Measurements from ENCODE around the gene TTC28. TPM values are rescaled to one million over a fixed set of nuclear protein-coding genes. Genes with fewer than 3 reads are reported as not detected.

The TTC28 gene
- total RNA-seq, 1 experiment from 2014 or later, result 0.12 TPM

DNA sequence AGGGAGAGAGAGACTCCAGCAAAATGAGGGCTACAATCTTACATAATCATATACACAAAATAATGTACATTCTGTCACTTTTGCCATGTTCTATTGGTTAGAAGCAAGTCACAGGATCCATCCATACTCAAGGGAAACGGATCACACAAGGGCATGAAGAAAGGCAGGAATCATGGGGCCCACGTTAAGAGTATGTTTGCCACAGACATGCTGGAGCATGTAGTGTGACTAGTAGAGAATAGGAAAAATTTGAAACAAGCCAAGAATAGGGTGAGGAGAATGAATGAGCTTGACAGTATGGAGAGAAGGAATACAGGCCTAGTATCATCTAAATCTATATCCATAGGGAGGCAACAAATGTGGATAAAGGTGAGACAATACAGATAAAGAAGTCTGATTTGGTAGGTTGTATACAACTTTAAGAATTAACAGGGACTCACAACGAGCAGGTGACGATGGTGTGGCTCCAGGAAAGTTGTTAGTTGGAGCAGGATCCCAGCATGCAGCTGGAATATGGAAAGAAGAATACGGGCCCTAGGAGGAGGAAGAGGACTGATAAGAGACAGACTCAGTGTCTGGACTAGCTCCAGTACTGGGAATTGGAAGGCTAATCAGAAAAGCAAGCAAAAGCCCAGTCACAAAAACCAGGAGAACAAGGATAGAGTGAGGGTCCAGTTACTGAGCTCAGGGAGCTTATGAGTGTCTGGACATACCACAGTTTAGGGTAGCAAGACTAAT, 458.8 kb downstream of the TTC28 start:
- H3K9ac ChIP-seq (ENCODE audit: low read length), result no peak overlapping the region
- TF ChIP-seq SP1 (IDR thresholded peaks at IDR 0.05; ENCODE audit: low read depth) (no peak), ZNF274 (IDR thresholded peaks at IDR 0.05; ENCODE audit: low read depth, low read length) (no peak), RAD21 (IDR thresholded peaks at IDR 0.05; ENCODE audit: low read depth) (no peak), ZFX (IDR thresholded peaks at IDR 0.05) (no peak), SRF (IDR thresholded peaks at IDR 0.05; ENCODE audit: low read depth) (no peak), EZH2 (IDR thresholded peaks at IDR 0.05) (no peak), JUND (IDR thresholded peaks at IDR 0.05) (no peak), POLR2AphosphoS5 (IDR thresholded peaks at IDR 0.05; ENCODE audit: low read depth, low read length) (no peak), FOSL1 (IDR thresholded peaks at IDR 0.05; ENCODE audit: low read depth) (no peak), TCF7L2 (IDR thresholded peaks at IDR 0.05; ENCODE audit: borderline replicate concordance, extremely low read depth, insufficient read depth, insufficient read length) (no peak), ELF1 (IDR thresholded peaks at IDR 0.05; ENCODE audit: borderline replicate concordance, low read depth) (no peak), CEBPB (IDR thresholded peaks at IDR 0.05; ENCODE audit: low read depth) (no peak), SIN3A (IDR thresholded peaks at IDR 0.05; ENCODE audit: low read depth) (no peak), CBX3 (IDR thresholded peaks at IDR 0.05; ENCODE audit: low read depth) (no peak), POLR2A (IDR thresholded peaks at IDR 0.05; ENCODE audit: borderline replicate concordance, extremely low read depth, insufficient read depth, insufficient read length) (no peak), EGR1 (IDR thresholded peaks at IDR 0.05; ENCODE audit: low read depth) (no peak)
- TF ChIP-seq, protein P1, sequence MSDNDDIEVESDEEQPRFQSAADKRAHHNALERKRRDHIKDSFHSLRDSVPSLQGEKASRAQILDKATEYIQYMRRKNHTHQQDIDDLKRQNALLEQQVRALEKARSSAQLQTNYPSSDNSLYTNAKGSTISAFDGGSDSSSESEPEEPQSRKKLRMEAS (IDR thresholded peaks at IDR 0.05), result no peak
- TF ChIP-seq, protein P2, sequence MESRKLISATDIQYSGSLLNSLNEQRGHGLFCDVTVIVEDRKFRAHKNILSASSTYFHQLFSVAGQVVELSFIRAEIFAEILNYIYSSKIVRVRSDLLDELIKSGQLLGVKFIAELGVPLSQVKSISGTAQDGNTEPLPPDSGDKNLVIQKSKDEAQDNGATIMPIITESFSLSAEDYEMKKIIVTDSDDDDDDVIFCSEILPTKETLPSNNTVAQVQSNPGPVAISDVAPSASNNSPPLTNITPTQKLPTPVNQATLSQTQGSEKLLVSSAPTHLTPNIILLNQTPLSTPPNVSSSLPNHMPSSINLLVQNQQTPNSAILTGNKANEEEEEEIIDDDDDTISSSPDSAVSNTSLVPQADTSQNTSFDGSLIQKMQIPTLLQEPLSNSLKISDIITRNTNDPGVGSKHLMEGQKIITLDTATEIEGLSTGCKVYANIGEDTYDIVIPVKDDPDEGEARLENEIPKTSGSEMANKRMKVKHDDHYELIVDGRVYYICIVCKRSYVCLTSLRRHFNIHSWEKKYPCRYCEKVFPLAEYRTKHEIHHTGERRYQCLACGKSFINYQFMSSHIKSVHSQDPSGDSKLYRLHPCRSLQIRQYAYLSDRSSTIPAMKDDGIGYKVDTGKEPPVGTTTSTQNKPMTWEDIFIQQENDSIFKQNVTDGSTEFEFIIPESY (IDR thresholded peaks at IDR 0.05; ENCODE audit: extremely low read depth, insufficient replicate concordance, low read length), result no peak
- TF ChIP-seq, protein P3, sequence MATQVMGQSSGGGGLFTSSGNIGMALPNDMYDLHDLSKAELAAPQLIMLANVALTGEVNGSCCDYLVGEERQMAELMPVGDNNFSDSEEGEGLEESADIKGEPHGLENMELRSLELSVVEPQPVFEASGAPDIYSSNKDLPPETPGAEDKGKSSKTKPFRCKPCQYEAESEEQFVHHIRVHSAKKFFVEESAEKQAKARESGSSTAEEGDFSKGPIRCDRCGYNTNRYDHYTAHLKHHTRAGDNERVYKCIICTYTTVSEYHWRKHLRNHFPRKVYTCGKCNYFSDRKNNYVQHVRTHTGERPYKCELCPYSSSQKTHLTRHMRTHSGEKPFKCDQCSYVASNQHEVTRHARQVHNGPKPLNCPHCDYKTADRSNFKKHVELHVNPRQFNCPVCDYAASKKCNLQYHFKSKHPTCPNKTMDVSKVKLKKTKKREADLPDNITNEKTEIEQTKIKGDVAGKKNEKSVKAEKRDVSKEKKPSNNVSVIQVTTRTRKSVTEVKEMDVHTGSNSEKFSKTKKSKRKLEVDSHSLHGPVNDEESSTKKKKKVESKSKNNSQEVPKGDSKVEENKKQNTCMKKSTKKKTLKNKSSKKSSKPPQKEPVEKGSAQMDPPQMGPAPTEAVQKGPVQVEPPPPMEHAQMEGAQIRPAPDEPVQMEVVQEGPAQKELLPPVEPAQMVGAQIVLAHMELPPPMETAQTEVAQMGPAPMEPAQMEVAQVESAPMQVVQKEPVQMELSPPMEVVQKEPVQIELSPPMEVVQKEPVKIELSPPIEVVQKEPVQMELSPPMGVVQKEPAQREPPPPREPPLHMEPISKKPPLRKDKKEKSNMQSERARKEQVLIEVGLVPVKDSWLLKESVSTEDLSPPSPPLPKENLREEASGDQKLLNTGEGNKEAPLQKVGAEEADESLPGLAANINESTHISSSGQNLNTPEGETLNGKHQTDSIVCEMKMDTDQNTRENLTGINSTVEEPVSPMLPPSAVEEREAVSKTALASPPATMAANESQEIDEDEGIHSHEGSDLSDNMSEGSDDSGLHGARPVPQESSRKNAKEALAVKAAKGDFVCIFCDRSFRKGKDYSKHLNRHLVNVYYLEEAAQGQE (IDR thresholded peaks at IDR 0.05; ENCODE audit: low read depth), result no peak
- TF ChIP-seq, protein P4, sequence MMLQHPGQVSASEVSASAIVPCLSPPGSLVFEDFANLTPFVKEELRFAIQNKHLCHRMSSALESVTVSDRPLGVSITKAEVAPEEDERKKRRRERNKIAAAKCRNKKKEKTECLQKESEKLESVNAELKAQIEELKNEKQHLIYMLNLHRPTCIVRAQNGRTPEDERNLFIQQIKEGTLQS (IDR thresholded peaks at IDR 0.05), result no peak
- no peak overlapping the region for H3K4me3 ChIP-seq (replicated peaks in 1 of 2; ENCODE audit: low read depth in 1 of 2, low read length in 2 of 2)
- H2AFZ ChIP-seq (ENCODE audit: low read depth, low read length, poor library complexity, severe bottlenecking), result no peak overlapping the region
- no peaks in the 10 kb centered on the region for H3K9me3 ChIP-seq (ENCODE audit: control insufficient read depth in 1 of 2, insufficient read depth in 1 of 2, low read depth in 1 of 2, low read length in 2 of 2)
- no peaks in the 10 kb centered on the region for H3K9me2 ChIP-seq (ENCODE audit: insufficient read depth)
- POLR2A ChIA-PET, result no interaction called here
- H3K4me1 ChIP-seq (ENCODE audit: control insufficient read depth in 1 of 2, insufficient read depth in 2 of 2, low read length in 2 of 2), result no peaks in the 10 kb centered on the region
- CTCF ChIA-PET, result interaction anchor here (1.6 kb wide), 1 partner anchor 11 kb away, joined by 3 read pairs; no protein-coding TSS in a partner anchor
- no peak for DNase-seq (ENCODE audit: low read depth, low spot score)
- H4K20me1 ChIP-seq (ENCODE audit: insufficient read depth), result no peaks in the 10 kb centered on the region
- no peak overlapping the region for H3K4me2 ChIP-seq (ENCODE audit: low read length)
- no peaks in the 10 kb centered on the region for H3K79me2 ChIP-seq (ENCODE audit: insufficient read depth, low read length)
- intact Hi-C loops (cut with micrococcal nuclease), result no loop called here
- RAD21 ChIA-PET (ENCODE audit: low non-redundant PET in 1 of 2, low total read pairs in 2 of 2, uncharacterized antibody in 2 of 2, unreplicated experiment in 2 of 2), result no interaction called here
- ATAC-seq, result no peak
- no peak overlapping the region for H3K27ac ChIP-seq (ENCODE audit: low read depth, low read length)
- peaks cover 59% of the 10 kb centered on the region for H3K27me3 ChIP-seq (ENCODE audit: insufficient read depth, low read length)
- no peaks in the 10 kb centered on the region for H3K36me3 ChIP-seq (ENCODE audit: control insufficient read depth in 1 of 2, insufficient read depth in 2 of 2, low read length in 2 of 2)
- BruUV-seq (replicated peaks), result no TSS peak
